GM12801 (cell line): ENCODE measurements around the gene NR2F6.

Source experiments
- CTCF ChIP-seq: IDR thresholded peaks from one replicate; pipeline ENCODE4 v1.5.1; 2011; ENCODE audit warnings: control low read depth; ENCODE audit not compliant: insufficient read length; ENCODE audit errors: extremely low read depth

Gene NR2F6

GRCh38 chr19:17232258-17232657 is 13.5 kb downstream of the NR2F6 start:
- TF ChIP-seq CTCF = no peak

GRCh38 chr19:17229890-17230289 is 15.8 kb downstream of the NR2F6 start:
- TF ChIP-seq CTCF = no peak

DNA sequence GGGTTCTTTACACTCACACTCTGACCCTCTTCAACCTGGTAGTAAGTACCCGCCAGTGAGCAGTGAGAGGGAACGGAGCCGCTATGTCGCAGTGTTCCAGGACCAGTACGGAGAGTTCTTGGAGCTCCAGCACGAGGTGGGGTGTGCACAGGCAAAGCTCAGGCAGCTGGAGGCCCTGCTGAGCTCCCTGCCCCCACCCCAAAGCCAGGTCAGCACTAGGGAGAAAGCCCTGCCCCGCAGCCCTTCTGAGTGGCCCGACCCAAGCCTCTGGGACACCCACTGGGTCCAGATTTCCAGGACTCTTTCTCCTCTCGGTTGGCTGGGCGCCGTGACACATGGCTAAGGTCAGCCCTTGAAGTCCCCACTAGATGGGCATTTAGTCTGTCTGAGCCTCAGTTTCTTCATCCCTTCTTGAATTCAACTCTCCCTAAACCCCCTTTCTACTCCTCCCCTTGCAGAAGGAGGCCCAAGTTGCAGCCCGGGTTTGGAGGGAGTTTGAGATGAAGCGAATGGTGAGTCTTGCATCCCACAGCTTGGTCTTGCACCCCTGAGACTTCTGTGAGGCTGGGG is 17.8 kb downstream of the NR2F6 start:
- TF ChIP-seq CTCF = no peak

DNA sequence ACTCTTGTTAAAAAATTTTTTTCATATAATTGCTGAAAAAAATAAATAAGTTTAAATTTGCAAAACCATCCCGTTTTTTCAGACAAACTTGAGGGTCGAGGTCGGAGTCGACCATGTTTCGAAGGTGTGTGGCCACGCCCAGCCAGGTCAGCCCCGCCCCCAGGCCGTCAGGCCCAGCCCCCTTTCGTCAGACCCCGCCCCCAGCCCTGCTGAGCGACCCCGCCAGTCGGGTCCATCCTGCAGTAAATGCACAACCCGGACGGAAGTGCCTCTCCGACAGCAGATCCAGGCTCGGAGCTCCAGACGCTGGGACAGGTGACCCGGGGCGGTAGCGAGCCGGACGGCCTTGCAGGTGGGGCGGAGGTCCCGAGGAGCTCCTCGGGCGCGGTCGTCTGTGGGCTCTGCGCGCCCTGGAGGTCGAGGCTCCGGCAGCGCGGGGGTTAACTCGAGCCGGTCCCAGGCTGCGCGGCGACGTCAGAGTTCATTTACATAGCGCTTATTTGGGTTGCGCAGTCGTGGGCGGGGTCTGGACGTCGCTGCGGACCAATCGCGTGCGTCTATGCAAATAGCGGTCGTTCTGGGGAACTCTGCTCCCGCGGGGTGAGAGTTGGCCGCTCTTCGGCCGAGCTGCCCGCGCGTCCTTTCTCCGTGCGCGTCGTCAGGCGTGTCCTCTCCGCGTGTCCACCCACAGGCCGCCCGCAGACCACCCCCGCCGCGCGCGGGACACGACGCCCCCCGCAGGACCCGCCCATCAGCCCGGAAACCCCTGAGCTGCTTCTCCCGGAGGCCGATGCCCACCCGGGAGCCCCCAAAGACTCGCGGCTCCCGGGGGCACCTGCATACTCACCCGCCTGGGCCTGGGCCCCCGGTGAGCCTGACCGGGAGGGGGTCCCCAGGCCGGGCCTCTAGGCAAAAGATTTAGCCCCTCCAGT is 19.5 kb downstream of the NR2F6 start, which contains the start of gene OCEL1:
OCEL1 (plus strand) TSS at position 225 of the 932 bp plus-strand sequence; CDS start at position 247, 22 bp downstream.
- TF ChIP-seq CTCF = no peak

DNA sequence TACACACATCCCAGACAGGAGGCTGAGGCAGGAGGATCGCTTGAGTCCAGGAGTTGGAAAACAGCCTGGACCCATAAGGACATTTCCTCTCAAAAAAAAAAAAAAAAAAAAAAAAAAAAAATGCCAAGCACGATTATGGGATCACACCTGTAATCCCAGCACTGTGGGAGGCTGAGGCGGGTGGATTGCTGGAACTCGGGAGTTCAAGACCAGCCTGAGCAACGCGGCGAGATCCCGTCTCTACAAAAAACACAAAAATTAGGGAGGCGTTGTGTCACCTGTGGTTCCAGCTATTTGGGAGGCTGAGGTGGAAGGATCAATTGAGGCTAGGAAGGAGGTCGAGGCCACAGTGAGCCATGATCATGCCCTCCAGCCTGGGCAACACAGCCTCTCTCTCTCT is 20.7 kb downstream of the NR2F6 start:
- no peak for TF ChIP-seq CTCF

DNA sequence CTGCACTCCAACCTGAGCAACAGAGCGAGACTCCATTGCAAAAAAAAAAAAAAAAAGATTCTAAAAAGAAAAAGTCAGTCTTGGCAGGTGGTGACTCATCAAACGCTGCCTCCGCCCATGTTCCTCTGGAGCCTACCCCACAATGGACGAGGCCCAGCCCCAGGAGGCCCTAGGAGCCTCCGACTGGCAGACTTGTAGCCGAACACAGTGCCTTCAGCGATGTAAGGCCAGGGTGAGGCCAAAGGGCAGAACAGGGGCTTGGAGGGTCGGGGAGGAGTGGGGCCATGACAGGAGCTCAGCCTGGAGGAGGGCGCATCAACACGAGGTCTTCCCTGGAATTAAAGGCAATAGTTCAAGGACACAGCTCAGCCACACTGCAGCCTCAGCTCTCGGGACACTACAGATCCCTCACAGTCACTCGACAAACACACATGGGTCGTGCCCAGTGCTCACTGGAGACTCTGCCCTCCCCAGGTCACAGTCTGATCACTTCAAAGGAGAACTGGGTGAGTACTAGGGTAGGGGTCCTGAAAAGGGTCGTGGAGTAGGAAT is 25.4 kb downstream of the NR2F6 start:
- no peak for TF ChIP-seq CTCF

- TF ChIP-seq CTCF = no peak
These were observed 26.4 kb downstream of the NR2F6 start for GRCh38 chr19:17219286-17219685.
